Adipose tissue (tissue), 3 donors: Measurements from ENCODE around the gene GBE1. TPM values are rescaled to one million over a fixed set of nuclear protein-coding genes. Genes with fewer than 3 reads are reported as not detected.

ENCODE experiments used
- H3K27ac ChIP-seq: one replicate; pipeline ENCODE4 v1.5.1; 2013; ENCODE audit warnings: low read depth, low read length
- WGBS, 3 donors: extraction: QIAGEN DNeasy Blood & Tissue Kit; methylation state at CpG; one replicate each; pipeline ENCODE4 v1.1.7; 2013; 5-methylcytosine and 5-hydroxymethylcytosine counted together
- polyA plus RNA-seq, 3 donors: library from polyadenylated mRNA; stranded (reverse); fragments of 200-250 nt; gene quantifications; one replicate each; pipeline ENCODE4 v1.2.3, GENCODE V29; 2013
- donor health status: healthy with polysubstance abuse.
- donor health status: Bipolar disorder and iron deficiency.
- donor health status: healthy.

Gene GBE1
- polyA plus RNA-seq, 3 donors, result 18.2 to 73.2 (median 36.4) TPM

DNA sequence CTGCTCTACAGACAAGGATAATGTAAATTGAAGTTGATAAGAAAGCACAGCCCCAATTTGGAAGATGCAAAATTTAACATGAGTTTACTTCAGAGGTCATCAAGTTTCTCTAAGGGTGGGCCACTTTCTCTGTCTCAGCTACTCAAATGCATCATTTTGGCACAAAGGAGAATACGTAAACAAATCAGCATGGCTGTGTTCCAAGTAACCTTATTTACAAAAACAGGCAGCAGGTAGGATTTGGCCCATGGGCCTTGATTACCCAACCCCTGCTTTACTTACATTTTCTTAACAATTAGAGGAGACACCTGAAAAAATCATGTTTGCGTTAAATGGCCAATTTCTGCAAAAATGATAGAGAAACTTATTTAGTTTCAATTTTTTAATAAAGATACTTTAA, 181.7 kb downstream of the GBE1 start:
- WGBS, 3 donors, result 80 to 96% (median 94%) methylated on average over 2 of the region's 2 CpGs
- no peak overlapping the region for H3K27ac ChIP-seq

DNA sequence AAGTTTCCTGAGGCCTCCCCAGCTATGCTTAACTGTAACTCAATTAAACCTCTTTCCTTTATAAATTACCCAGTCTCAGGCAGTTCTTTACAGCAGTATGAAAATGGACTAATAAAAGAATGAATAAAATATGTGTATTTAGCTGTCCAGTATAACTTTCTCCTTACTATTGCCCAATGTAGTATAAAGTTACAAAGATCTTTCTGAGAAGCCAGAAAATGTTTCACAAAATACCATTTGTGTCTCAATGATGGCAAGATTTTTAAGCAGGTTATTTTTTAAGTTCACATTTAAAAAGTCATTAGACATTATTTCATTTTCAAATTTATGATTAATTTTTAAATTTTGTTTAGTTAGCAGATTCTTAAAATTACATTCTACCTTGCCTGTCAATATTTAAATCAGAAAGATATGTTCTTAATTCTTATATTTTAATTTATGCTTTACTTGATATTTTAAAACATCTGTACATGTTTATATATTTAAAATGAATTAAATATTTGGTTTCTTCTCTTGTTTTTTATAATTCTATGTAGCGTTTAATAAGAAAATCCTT, 189.2 kb downstream of the GBE1 start:
- 98 to 100% (median 100%) methylated on average over 1 of the region's 1 CpG for WGBS, 3 donors
- H3K27ac ChIP-seq, result no peak overlapping the region

DNA sequence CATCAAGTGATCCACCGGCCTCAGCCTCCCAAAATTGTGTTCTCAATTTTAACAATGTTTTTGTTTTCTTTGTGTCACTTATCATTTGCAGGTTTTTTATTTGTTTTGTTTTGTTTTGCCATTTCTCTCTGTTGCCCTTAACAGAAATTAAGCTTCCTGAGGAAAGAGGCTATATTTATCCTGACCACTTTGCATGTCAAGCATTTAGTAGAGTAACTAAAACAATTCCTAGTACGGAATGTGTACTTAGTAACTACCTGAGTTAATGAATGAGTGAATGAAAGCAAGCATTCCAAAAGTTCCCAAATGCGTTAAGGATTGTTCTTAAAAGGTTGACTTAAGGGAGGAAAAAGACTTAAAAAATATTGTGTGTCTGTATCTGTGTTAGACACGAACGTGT, 193.1 kb downstream of the GBE1 start:
- 74 to 95% (median 89%) methylated on average over 5 of the region's 5 CpGs for WGBS, 3 donors
- H3K27ac ChIP-seq, result no peak overlapping the region

- 96 to 98% (median 96%) methylated on average over 2 of the region's 2 CpGs for WGBS, 3 donors
- no peak overlapping the region for H3K27ac ChIP-seq
Observed at GRCh38 chr3:81565041-81565440, 196.4 kb downstream of the GBE1 start.

DNA sequence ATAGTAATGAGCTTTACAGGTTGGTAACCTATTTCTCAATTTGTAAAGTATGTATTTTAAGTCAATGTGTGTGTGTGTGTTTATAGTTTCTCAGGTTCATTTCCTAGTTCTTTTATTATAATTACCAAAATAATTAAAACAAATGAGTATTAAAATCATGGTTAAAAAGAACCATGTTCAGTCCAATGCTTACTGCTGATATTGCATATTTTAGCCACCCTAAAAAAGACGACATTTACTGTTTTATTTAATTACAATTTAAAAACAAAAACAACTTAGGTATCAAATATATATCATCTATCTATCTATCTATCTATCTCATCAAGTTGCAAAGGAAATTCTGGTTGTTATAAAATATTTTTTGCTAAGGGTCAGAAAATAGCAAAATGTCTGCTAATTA, 203.3 kb downstream of the GBE1 start:
- 0 to 93% (median 68%) methylated on average over 1 of the region's 1 CpG for WGBS, 3 donors
- H3K27ac ChIP-seq, result no peak overlapping the region

GRCh38 chr3:81554801-81555200, 206.6 kb downstream of the GBE1 start:
- 69 to 86% (median 77%) methylated on average over 2 of the region's 2 CpGs for WGBS, 3 donors
- H3K27ac ChIP-seq, result no peak overlapping the region

- no peak overlapping the region for H3K27ac ChIP-seq
- WGBS, 3 donors, result 43 to 57% (median 52%) methylated on average over 1 of the region's 1 CpG
Observed at GRCh38 chr3:81554388-81554787, 207.1 kb downstream of the GBE1 start.

- 98 to 100% (median 98%) methylated on average over 2 of the region's 2 CpGs for WGBS, 3 donors
Observed at GRCh38 chr3:81550415-81550814, 211.0 kb downstream of the GBE1 start.

DNA sequence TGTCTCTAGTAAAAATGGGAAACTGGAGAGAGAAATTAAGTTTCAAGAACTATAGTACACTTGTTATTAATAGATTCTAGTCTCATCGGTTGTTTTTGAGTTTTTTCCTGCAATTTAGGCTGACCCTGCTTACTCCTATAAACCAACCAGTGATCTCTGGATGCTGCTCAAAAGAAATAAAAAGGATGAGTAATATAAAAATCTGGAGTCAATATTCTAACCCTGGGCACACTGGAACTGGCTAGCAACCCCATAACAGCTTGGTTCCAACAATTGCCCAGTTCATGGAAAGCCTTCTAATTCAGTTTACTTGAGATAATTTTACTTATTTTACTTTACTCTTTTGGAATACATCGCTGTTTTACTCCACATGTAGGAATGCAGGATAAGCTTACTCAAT, 211.6 kb downstream of the GBE1 start:
- 91 to 97% (median 93%) methylated on average over 2 of the region's 2 CpGs for WGBS, 3 donors

More at GRCh38 chr3:81550415-81550814, 211.0 kb downstream of the GBE1 start:
- H3K27ac ChIP-seq, result no peak overlapping the region

DNA sequence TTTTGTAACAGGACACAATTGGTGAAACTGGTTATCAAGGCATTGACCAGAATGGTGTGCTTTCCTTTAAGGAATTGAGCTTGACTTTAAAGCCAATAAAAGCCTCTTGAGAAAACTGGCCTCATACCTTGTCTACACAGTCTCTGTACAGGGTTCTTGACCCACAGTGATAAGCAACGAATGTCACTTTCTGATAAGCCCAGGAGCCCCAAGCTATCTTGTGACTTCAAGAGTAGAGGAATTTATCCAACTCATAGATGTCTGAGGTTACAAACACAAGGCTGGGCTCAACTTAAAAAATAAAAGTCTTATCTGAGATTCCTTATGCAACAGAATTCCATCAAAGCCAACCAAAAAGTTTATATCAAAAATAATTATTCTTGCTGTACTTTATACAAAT, 212.1 kb downstream of the GBE1 start:
- 36 to 100% (median 81%) methylated on average over 1 of the region's 1 CpG for WGBS, 3 donors
- H3K27ac ChIP-seq, result no peak overlapping the region

More for the DNA sequence above, 211.6 kb downstream of the GBE1 start:
- no peak overlapping the region for H3K27ac ChIP-seq

DNA sequence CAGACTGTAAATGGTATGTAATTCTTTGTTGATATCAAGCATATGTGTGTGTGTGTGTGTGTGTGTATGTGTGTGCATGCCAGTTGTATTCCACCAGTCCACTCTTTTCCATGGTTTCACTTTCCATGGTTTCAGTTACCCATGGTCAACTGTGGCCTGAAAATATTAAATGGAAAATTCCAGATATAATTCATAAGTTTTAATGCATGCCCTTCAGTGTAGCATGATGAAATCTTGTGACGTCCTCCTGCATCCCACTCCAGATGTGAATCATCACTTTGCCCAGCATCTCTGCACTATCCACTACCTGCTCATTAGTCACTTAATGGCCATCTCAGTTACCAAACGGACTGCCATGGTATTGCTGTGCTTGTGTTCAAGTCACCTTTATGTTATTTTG, 215.9 kb downstream of the GBE1 start:
- WGBS, 3 donors, result 88 to 93% (median 92%) methylated on average over 2 of the region's 2 CpGs
- no peak overlapping the region for H3K27ac ChIP-seq

DNA sequence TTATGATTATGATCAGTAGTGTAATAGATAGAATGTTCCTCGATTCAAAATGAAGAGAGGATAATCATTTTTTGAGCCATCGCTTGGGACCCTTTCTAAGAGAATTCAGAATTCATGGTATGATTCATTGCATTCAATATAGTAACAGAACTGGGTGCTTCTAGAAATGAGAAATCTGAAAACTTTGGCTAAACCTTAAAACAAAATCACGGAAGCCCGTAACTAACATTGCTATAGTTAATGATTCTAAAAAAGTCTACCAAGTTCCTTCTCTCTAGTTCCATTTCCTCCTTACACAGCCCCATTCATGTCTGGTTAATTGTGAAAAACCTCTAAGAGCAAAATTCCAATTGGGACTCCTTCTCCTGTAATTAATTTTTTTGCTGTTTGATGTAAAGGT, 217.1 kb downstream of the GBE1 start:
- 85 to 92% (median 90%) methylated on average over 4 of the region's 4 CpGs for WGBS, 3 donors
- no peak overlapping the region for H3K27ac ChIP-seq

GRCh38 chr3:81540787-81541186, 220.7 kb downstream of the GBE1 start:
- no peak overlapping the region for H3K27ac ChIP-seq
- WGBS, 3 donors, result 83 to 90% (median 87%) methylated on average over 1 of the region's 1 CpG

DNA sequence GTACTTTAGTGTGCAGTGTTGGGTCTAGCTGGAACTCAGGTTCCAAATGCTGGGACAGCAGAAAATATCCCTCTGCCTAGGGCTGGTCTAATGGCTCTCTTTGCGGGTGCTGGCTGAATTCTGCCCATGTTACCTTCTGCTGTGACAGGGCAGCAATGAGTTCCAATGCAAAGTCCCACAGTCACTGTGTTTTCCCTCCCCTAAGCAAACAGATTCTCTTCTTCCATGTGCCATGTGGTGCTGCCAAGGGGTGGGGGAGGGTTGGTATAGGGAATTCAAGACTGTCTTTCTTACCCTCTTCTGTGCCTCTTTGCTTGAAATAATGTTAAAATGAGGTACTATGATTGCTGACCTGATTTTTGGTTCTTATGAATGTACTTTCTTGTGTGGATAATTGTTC, 229.6 kb downstream of the GBE1 start:
- 97 to 100% (median 100%) methylated on average over 1 of the region's 1 CpG for WGBS, 3 donors
- H3K27ac ChIP-seq, result no peak overlapping the region

- H3K27ac ChIP-seq, result no peak overlapping the region
- 82 to 96% (median 95%) methylated on average over 2 of the region's 2 CpGs for WGBS, 3 donors
Observed at GRCh38 chr3:81531263-81531662, 230.2 kb downstream of the GBE1 start.

GRCh38 chr3:81530180-81530939, 231.1 kb downstream of the GBE1 start:
- H3K27ac ChIP-seq, result no peak overlapping the region
- 74 to 87% (median 82%) methylated on average over 4 of the region's 4 CpGs for whole genome bisulfite sequencing, 3 donors

DNA sequence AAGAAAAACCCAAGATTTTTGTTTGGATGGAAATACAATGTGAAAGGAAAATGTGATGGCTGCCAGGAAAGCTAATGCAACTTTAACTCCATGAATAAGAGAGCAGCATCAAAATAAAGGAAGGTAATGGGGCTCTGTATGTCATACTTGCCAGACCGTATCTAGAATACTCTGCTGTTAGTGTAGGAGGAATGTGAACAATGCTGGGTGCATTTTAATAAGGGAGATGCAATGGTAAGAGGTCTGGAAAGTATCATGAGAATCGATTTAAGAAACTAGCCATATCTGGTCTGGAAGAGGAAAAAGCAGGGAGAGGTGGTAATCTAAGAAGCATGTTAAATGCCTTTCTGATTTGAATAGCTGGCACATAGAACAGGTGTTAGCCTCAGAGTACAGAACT, 239.6 kb downstream of the GBE1 start:
- H3K27ac ChIP-seq, result no peak overlapping the region
- WGBS, 3 donors, result 61 to 80% (median 71%) methylated on average over 2 of the region's 2 CpGs

DNA sequence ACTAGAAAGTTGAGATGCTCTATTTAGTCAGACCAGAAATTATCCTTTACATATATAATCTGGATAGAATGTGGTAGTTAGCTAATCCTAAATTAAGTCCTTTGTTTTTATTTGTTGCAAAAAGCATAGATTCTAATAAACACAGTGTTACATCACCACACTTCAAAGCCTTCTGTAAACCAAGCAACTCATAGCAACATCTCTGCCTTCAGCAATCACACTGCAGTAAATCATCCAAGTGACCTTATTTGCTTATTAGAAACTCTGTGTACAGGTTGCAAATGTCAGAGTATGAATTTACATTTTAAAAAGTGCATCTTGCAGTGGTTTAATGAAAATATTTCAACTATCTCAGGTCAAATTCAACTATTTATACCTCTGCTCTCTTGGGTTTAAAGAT, 242.5 kb downstream of the GBE1 start:
- no peak overlapping the region for H3K27ac ChIP-seq

- no peak overlapping the region for H3K27ac ChIP-seq
- 79 to 93% (median 84%) methylated on average over 1 of the region's 1 CpG for WGBS, 3 donors
Observed at GRCh38 chr3:81516042-81516441, 245.4 kb downstream of the GBE1 start.

DNA sequence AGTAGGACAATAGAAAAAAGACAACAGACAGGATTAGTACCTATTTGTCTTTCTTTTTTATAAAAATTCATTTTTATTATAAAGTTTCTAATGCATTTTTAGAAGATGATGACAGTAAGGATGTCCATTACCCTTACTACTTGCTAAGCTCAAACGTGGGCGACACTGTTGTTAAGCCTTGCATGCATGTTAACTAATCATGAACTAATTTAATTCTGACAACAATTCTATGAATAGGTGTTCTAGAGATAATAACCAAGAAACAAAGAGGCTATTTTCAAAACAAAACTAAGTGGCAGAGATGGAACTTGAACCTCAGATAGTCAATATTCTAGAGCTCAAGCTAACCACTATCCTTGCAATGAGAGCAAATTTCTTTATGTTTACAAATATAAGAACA, 247.9 kb downstream of the GBE1 start:
- 95 to 98% (median 96%) methylated on average over 2 of the region's 2 CpGs for WGBS, 3 donors
- H3K27ac ChIP-seq, result no peak overlapping the region
